Mesenchymal stem cell (in vitro differentiated cells and primary cell): ENCODE data around the gene MCOLN1.

Source experiments
- DNase-seq: peaks from one replicate; pipeline ENCODE4 v3.0.0-alpha.2; 2013
- H2AFZ ChIP-seq: one replicate; pipeline ENCODE4 v1.6.1; 2013; ENCODE audit warnings: low read depth, mild to moderate bottlenecking, control low read depth, inconsistent platforms, low read length, moderate library complexity
- H2AK5ac ChIP-seq: 2 replicates; pipeline ENCODE4 v1.6.1; 2013; ENCODE audit warnings: low read length, moderate library complexity, mild to moderate bottlenecking, inconsistent platforms; ENCODE audit not compliant: severe bottlenecking
- H2BK120ac ChIP-seq: one replicate; pipeline ENCODE4 v1.6.1; 2013; ENCODE audit warnings: low read depth, mild to moderate bottlenecking, inconsistent platforms, low read length, moderate library complexity
- H2BK12ac ChIP-seq, 2 experiments: one replicate each; pipeline ENCODE4 v1.6.1; 2013; ENCODE audit warnings: inconsistent platforms in 2 of 2, low read length in 2 of 2, mild to moderate bottlenecking in 2 of 2, moderate library complexity in 2 of 2, control low read depth in 1 of 2
- H2BK15ac ChIP-seq: one replicate; pipeline ENCODE4 v1.6.1; 2013; ENCODE audit warnings: mild to moderate bottlenecking, low read depth, inconsistent platforms; ENCODE audit not compliant: poor library complexity, severe bottlenecking
- H2BK5ac ChIP-seq: 2 replicates; pipeline ENCODE4 v1.6.1; 2013; ENCODE audit warnings: low read depth, mild to moderate bottlenecking, low read length, control low read depth, inconsistent platforms; ENCODE audit not compliant: poor library complexity, severe bottlenecking
- H3K14ac ChIP-seq, 2 experiments: one replicate each; pipeline ENCODE4 v1.6.1; 2013; ENCODE audit warnings: inconsistent platforms in 2 of 2, low read length in 2 of 2, control low read depth in 1 of 2, mild to moderate bottlenecking in 1 of 2, moderate library complexity in 1 of 2
- H3K18ac ChIP-seq, 2 experiments: one replicate each; pipeline ENCODE4 v1.6.1; 2013; ENCODE audit warnings: inconsistent platforms in 2 of 2, low read length in 2 of 2, control low read depth in 1 of 2, low read depth in 1 of 2, mild to moderate bottlenecking in 1 of 2
- H3K23ac ChIP-seq, 2 experiments: one replicate each; pipeline ENCODE4 v1.6.1; 2013; ENCODE audit warnings: inconsistent platforms in 2 of 2, low read length in 2 of 2, mild to moderate bottlenecking in 2 of 2, moderate library complexity in 2 of 2, control low read depth in 1 of 2
- H3K27ac ChIP-seq: 2 replicates; pipeline ENCODE4 v1.5.1; 2013; ENCODE audit warnings: mild to moderate bottlenecking, moderate library complexity, low read length, control low read depth, inconsistent platforms; ENCODE audit not compliant: poor library complexity, severe bottlenecking
- H3K27me3 ChIP-seq, 2 experiments: 2 replicates each; pipeline versions ENCODE4 v1.6.1 to v1.7.0; 2013; ENCODE audit warnings: low read length in 2 of 2, mild to moderate bottlenecking in 2 of 2, moderate library complexity in 2 of 2, control low read depth in 1 of 2, inconsistent platforms in 1 of 2; ENCODE audit not compliant: control insufficient read depth in 1 of 2, insufficient read depth in 1 of 2
- H3K36me3 ChIP-seq, 2 experiments: 2 replicates each; pipeline versions ENCODE4 v1.6.1 to v1.7.0; 2013; ENCODE audit warnings: low read length in 2 of 2, control low read depth in 1 of 2, inconsistent platforms in 1 of 2, low read depth in 1 of 2, mild to moderate bottlenecking in 1 of 2; ENCODE audit not compliant: insufficient read depth in 2 of 2, control insufficient read depth in 1 of 2
- H3K4ac ChIP-seq, 2 experiments: one replicate each; pipeline ENCODE4 v1.6.1; 2013; ENCODE audit warnings: inconsistent platforms in 2 of 2, low read length in 2 of 2, mild to moderate bottlenecking in 2 of 2, moderate library complexity in 2 of 2, control low read depth in 1 of 2, low read depth in 1 of 2
- H3K4me1 ChIP-seq: 2 replicates; pipeline ENCODE4 v1.6.1; 2013; ENCODE audit warnings: low read depth, low read length, control low read depth; ENCODE audit not compliant: control insufficient read depth, insufficient read depth
- H3K4me2 ChIP-seq: 2 replicates; pipeline ENCODE4 v1.6.1; 2013; ENCODE audit warnings: low read length, mild to moderate bottlenecking, inconsistent platforms; ENCODE audit not compliant: poor library complexity, severe bottlenecking
- H3K4me3 ChIP-seq, 2 experiments: 2 replicates each; pipeline versions ENCODE4 v1.5.1 to v1.7.0; 2013; ENCODE audit warnings: low read length in 2 of 2, mild to moderate bottlenecking in 2 of 2, control low read depth in 1 of 2, low read depth in 1 of 2; ENCODE audit not compliant: insufficient read depth in 1 of 2
- H3K79me1 ChIP-seq: replicated peaks from 2 replicates; pipeline ENCODE4 v1.6.1; 2013; ENCODE audit warnings: mild to moderate bottlenecking, control low read depth, low read length, inconsistent platforms; ENCODE audit not compliant: poor library complexity, severe bottlenecking
- H3K9ac ChIP-seq: 2 replicates; pipeline ENCODE4 v1.7.0; 2013; ENCODE audit warnings: mild to moderate bottlenecking, low read length, moderate library complexity
- H3K9me3 ChIP-seq: 2 replicates; pipeline ENCODE4 v1.7.0; 2013; ENCODE audit warnings: mild to moderate bottlenecking, low read length; ENCODE audit not compliant: control insufficient read depth
- H4K8ac ChIP-seq: one replicate; pipeline ENCODE4 v1.6.1; 2013; ENCODE audit warnings: inconsistent platforms, mild to moderate bottlenecking, low read length, moderate library complexity
- H4K91ac ChIP-seq: one replicate; pipeline ENCODE4 v1.6.1; 2013; ENCODE audit warnings: mild to moderate bottlenecking, low read length, inconsistent platforms
- WGBS: methylation state at CpG from one replicate; pipeline ENCODE4 v1.1.7; 2013; ENCODE audit warnings: mixed read lengths; 5-methylcytosine and 5-hydroxymethylcytosine counted together

The MCOLN1 gene

GRCh38 chr19:7507884-7508283, 14.5 kb upstream of the MCOLN1 start:
- Histone ChIP-seq H3K36me3 (no peaks in the 10 kb centered on the region), H4K91ac (peak overlapping the region; percentile 30), H3K4ac (peak overlapping the region; percentile 9 to 35), H3K23ac (no peak overlapping the region), H2AK5ac (no peak overlapping the region), H3K9ac (no peak overlapping the region), H3K79me1 (no peaks in the 10 kb centered on the region), H3K4me3 (no peak overlapping the region), H3K14ac (no peak overlapping the region), H2BK12ac (peak overlapping the region in 1 of 2 experiments; percentile 95), H2AFZ (no peak overlapping the region), H3K4me2 (no peak overlapping the region), H3K18ac (peak overlapping the region; percentile 49 to 52), H3K9me3 (no peaks in the 10 kb centered on the region), H2BK15ac (peak overlapping the region; percentile 36), H3K27ac (no peak overlapping the region), H3K27me3 (peaks cover 9 to 21% of the 10 kb centered on the region in 2 experiments), H2BK120ac (no peak overlapping the region), H3K4me1 (peaks cover 22% of the 10 kb centered on the region), H2BK5ac (no peak overlapping the region), H4K8ac (peak overlapping the region; percentile 8)
- 30% methylated on average over 11 of the region's 11 CpGs for WGBS
- peak; percentile 94 for DNase-seq

- Histone ChIP-seq H2BK15ac (no peak overlapping the region), H3K4me3 (no peak overlapping the region), H2AFZ (no peak overlapping the region), H2BK12ac (no peak overlapping the region), H4K8ac (no peak overlapping the region), H3K4me1 (peaks cover 22% of the 10 kb centered on the region), H2BK5ac (no peak overlapping the region), H3K23ac (no peak overlapping the region), H3K36me3 (no peaks in the 10 kb centered on the region), H3K79me1 (no peaks in the 10 kb centered on the region), H2AK5ac (no peak overlapping the region), H4K91ac (no peak overlapping the region), H3K27me3 (peaks cover 9 to 17% of the 10 kb centered on the region in 2 experiments), H3K9me3 (no peaks in the 10 kb centered on the region), H2BK120ac (no peak overlapping the region), H3K27ac (no peak overlapping the region), H3K9ac (no peak overlapping the region), H3K18ac (no peak overlapping the region), H3K14ac (no peak overlapping the region), H3K4ac (no peak overlapping the region), H3K4me2 (no peak overlapping the region)
- no peak for DNase-seq
- WGBS, result 50% methylated on average over 2 of the region's 3 CpGs
These were observed 12.8 kb upstream of the MCOLN1 start for GRCh38 chr19:7509625-7510024.

GRCh38 chr19:7512400-7512851, 10.0 kb upstream of the MCOLN1 start:
- H2BK12ac ChIP-seq, result peak overlapping the region in 1 of 2 experiments; percentile 3
- no peak overlapping the region for H3K4me3 ChIP-seq
- H3K27me3 ChIP-seq, result peaks cover 0 to 8% of the 10 kb centered on the region in 2 experiments
- H3K18ac ChIP-seq, result peak overlapping the region; percentile 18 to 49
- H2BK120ac ChIP-seq, result no peak overlapping the region
- no peak overlapping the region for H3K23ac ChIP-seq
- H3K14ac ChIP-seq, result no peak overlapping the region
- no peak overlapping the region for H3K4ac ChIP-seq
- no peak overlapping the region for H2BK5ac ChIP-seq
- peaks cover 14% of the 10 kb centered on the region for H3K4me1 ChIP-seq
- WGBS, result 81% methylated on average over 6 of the region's 6 CpGs
- H3K9ac ChIP-seq, result no peak overlapping the region
- H4K8ac ChIP-seq, result peak overlapping the region; percentile 7
- H4K91ac ChIP-seq, result no peak overlapping the region
- no peak overlapping the region for H2AFZ ChIP-seq
- H3K9me3 ChIP-seq, result no peaks in the 10 kb centered on the region
- H2BK15ac ChIP-seq, result no peak overlapping the region
- no peak overlapping the region for H3K27ac ChIP-seq
- DNase-seq, result no peak
- peaks cover 10% of the 10 kb centered on the region for H3K79me1 ChIP-seq
- H3K36me3 ChIP-seq, result no peaks in the 10 kb centered on the region
- H3K4me2 ChIP-seq, result no peak overlapping the region
- no peak overlapping the region for H2AK5ac ChIP-seq

GRCh38 chr19:7513809-7514642, 8.4 kb upstream of the MCOLN1 start:
- Histone ChIP-seq H2AFZ (no peak overlapping the region), H4K8ac (peak overlapping the region; percentile 69), H2AK5ac (no peak overlapping the region), H3K23ac (no peak overlapping the region), H3K4me1 (peaks cover 13% of the 10 kb centered on the region), H3K9ac (no peak overlapping the region), H3K4me2 (no peak overlapping the region), H3K27ac (no peak overlapping the region), H3K27me3 (peaks cover 0 to 8% of the 10 kb centered on the region in 2 experiments), H3K4me3 (no peak overlapping the region), H3K4ac (peak overlapping the region; percentile 40 to 65), H4K91ac (peak overlapping the region; percentile 66), H3K79me1 (peaks cover 18% of the 10 kb centered on the region), H2BK120ac (peak overlapping the region; percentile 78), H2BK5ac (no peak overlapping the region), H3K36me3 (peaks cover 0 to 6% of the 10 kb centered on the region in 2 experiments), H3K18ac (peak overlapping the region; percentile 46 to 84), H2BK12ac (peak overlapping the region; percentile 76 to 89), H3K9me3 (no peaks in the 10 kb centered on the region), H3K14ac (no peak overlapping the region), H2BK15ac (peak overlapping the region; percentile 76)
- 91% methylated on average over 5 of the region's 5 CpGs for WGBS
- DNase-seq, result no peak
